ENCODE measurements around the gene CDKN2D.
A peak's percentile ranks its signal among the peaks of the same experiment; 100 is the strongest.
"Not testable (repeated sequence)": the region's sequence is repeated elsewhere in the genome, so short reads cannot be mapped to it uniquely, and the experiment has no call there.

Gene CDKN2D

DNA sequence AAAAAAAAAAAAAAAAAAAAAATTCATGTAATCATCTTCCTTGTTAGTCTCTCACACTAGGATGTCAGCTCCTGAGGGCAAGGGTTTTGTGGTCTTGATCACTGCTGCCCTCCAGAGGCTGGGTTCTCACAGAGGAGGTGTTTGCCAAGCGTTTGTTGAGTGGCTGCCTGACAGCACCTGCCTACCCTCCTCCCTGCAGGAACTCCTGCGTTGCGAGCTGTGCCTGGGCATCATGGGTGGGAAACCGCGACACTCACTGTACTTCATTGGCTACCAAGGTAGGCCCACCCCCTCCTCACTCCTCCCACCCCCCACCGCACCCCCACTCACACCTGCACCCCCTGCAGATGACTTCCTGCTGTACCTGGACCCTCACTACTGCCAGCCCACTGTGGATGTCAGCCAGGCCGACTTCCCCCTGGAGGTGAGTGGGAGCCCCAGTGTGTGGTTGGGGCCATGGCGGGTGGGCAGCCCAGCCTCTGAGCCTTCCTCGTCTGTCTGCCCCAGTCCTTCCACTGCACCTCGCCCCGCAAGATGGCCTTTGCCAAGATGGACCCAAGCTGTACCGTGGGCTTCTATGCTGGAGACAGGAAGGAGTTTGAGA, 17.0 kb downstream of the CDKN2D start:
- DNase-seq, result peak; percentile 33

- DNase-seq, result not testable (repeated sequence)
These were observed 17.8 kb downstream of the CDKN2D start for GRCh38 chr19:10551006-10551405.

DNA sequence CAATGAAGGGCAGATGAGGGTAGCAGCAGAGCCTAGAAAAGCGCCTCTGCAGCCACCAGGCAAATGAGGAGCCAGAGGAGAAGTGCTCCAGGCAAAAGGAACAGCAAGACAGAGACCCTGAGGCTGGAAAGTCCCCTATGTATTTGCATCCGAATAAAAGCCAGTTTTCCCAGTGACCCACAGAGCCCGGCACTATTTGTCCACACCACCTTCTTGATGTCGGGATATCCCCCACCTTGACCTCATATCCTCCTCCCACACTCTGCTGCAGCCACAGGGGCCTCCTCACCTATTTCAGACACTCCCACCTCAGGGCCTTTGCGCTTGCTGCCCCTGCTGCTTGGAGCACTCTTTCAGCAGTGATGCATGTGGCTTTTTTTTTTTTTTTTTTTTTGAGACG, 18.4 kb downstream of the CDKN2D start:
- no peak for DNase-seq

DNA sequence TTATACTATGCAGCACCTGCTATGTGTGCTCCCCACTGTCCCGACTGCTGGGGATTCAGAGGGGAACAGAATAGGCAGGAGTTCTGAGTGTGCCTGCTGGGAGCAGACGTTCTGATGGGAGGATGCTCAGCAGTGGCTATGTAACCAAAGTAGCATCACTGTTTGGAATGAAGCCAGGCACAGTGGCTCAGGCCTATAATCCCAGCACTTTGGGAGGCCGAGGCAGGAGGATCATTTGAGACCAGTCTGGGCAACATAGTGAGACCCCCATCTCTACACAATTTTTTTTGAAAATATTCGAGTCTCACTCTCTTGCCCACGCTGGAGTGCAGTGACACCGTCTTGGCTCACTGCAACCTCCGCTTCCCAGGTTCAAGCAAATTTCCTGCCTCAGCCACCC, 19.0 kb downstream of the CDKN2D start:
- DNase-seq, result no peak

DNA sequence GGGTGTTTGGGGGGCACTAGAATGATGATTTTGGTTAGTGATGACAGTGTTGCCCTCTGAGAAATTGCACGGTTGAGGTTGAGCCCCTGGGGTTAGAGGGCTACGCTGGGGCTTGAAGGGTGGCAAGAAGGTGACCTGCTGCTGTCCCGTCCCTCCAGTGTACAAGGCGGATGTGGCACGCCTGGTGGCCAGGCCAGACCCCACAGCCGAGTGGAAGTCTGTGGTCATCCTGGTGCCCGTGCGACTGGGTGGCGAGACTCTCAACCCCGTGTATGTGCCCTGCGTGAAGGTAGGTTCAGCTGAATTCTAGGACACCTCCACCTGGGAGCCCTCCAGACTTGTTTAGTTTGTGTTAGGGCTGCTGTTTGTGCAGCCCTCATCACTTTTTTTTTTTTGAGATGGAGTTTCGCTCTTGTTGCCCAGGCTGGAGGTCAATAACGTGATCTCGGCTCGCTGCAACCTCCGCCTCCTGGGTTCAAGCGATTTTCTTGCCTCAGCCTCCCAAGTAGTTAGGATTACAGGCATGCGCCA, 20.0 kb downstream of the CDKN2D start:
- no peak for DNase-seq

DNA sequence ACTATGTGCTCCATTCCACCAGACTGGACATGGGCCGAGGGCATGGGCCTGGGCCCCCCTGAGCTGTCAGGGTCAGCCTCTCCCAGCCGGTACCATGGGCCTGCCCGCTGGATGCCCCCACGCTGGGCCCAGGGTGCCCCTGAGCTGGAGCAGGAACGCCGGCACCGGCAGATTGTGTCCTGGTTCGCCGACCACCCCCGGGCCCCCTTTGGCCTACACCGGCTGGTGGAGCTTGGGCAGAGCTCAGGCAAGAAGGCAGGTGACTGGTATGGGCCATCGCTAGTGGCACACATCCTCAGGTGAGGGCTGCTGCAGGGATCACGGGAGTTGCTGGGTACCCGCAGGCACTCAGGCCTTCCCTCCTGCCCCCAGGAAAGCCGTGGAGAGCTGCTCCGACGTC, 22.0 kb downstream of the CDKN2D start:
- DNase-seq, result no peak

DNA sequence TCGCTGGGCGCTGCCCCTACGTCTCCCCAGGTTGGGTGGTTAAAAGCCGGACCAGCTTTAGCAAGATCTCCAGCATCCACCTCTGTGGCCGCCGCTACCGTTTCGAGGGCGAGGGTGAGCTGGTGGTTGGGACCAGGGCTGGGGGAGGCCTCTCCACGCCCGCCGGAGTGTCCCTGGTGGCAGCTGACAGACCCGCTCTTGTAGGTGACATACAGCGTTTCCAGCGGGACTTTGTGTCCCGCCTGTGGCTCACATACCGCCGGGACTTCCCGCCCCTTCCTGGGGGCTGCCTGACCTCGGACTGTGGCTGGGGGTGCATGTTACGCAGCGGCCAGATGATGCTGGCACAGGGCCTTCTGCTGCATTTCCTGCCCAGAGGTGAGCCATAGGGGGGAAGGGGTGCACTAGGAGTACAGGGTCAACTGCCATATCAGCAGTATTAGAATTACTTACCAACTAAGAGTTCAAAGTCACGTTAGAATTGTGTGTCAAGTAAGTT, 24.0 kb downstream of the CDKN2D start:
- no peak for DNase-seq

DNA sequence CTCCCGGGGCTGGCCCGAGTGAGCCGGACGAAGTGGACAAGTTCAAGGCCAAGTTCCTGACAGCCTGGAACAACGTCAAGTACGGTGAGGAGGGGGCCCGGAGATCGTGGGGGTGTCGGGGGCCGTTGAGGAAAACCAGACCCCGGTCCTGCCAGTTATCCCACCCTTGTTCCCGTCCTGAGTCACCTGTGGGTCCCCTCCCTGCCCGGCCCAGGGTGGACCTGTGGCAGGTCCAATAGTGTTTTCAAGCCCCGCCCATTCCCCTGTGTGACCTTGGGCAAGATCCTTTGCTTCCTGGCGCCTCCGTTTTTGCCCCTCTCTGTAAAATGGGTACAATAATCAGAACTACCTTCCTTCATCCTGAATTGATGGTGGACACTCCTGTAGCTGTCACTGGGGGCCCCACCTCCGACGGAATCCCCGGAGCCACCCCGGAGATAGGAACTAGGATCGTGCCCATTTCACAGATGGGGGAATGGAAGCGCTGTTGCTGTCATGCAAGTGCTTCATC, 24.5 kb downstream of the CDKN2D start:
- DNase-seq, result no peak

GRCh38 chr19:10543420-10544241, 25.1 kb downstream of the CDKN2D start, which contains the start of gene ATG4D:
ATG4D (plus strand) TSS chr19:10543904; CDS start chr19:10544091, 187 bp downstream.
- DNase-seq, result peak; percentile 49

DNA sequence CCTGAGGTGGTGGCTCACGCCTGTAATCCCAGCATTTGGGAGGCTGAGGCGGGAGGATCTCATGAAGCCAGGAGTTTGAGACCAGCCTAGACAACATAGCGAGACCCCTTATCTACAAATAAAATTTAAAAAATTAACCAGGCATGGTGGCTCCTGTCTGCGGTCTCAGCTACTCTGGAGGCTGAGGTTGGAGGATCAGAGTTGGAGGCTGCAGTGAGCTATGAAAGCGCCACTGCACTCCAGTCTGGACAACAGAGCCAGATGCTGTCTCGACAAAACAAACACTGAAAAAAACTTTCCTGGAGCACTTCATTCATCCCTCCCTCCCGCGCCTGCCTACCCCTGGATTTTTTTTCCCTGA, 25.7 kb downstream of the CDKN2D start:
- DNase-seq, result no peak

DNA sequence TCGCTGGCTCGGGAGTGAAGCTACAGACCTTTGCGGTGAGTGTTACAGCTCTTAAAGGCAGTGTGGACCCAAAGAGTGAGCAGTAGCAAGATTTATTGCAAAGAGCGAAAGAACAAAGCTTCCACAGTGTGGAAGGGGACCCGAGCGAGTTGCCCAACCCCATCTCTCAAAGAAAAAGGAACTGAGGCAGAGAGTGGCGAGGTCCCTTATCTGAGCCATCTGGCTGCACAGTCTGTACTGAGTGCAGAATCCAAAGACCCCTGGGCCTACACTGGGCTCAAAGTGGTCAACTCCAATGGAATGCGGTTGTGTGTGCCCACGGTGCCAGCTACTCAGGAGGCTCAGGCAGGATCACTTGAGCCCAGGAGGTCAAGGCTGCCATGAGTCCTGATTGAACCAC, 29.8 kb downstream of the CDKN2D start:
- DNase-seq, result not testable (repeated sequence)

- no peak for DNase-seq
These were observed 30.4 kb downstream of the CDKN2D start for GRCh38 chr19:10538204-10538983.

DNA sequence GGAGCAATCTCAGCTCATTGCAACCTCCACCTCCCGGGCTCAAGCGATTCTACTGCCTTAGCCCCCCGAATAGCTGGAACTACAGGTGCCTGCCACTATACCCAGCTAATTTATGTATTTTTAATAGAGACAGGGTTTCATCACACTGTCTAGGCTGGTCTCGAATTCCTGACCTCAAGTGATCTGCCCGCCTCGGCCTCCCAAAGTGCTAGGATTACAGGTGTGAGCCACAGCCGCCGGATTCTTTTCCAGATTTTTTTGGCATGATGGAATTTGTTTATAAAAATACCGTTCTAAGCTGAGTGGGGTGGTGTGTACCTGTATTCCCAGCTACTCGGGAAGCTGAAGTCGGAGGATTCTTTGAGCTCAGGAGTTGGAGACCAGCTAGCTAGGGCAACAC, 31.1 kb downstream of the CDKN2D start:
- DNase-seq, result no peak

DNA sequence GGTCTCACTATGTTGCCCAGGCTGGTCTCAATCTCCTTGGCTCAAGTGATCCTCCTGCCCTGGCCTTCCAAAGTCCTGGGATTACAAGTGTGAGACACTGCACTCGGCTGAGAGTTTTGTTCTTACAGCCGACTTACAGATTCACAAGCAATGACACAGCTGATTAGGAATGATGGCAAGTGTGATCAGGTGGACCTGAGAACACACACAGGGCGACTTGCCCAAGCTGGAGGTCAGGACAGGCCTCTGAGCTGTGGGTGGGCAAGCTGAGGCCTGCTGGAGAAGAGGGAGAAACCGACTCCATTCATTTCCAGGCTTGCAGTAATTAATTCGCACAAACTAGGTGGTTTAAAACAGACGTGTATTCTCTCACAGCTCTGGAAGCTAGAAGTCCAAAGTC, 33.2 kb downstream of the CDKN2D start:
- no peak for DNase-seq

DNA sequence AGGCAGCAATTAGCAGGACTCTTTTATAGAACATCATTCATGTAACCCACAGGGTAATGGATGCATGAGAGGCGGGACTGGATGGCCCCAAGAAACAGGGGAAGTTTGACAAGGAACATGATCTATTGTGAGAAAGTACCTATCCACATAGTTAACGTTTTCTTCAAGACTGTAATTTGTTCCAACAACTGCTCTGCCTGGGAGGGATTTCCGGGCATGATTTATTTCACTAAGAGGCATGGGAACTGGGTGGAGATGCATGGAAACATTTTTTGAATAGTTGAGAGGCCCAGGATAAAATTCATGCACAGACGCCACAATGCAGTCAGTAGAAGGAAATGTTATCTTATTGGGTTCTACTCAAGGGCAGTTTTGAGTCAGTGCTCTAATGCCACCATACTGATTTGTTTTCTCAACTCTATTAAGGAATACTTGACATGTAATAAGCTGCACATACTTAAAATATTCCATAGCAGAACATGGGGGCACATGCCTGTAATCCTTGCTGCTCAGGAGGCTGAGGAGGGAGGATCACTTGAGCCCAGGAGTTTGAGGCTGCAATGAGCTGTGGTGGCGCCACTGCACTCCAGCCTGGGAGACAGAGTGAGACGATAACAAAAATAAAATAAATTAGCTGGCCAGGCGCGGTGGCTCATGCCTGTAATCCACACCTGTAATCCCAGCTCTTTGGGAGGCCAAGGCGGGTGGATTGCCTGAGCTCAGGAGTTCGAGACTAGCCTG, 35.0 kb downstream of the CDKN2D start:
- peak; percentile 95 for DNase-seq

- no peak for DNase-seq
These were observed 36.3 kb downstream of the CDKN2D start for GRCh38 chr19:10532457-10532856.

DNA sequence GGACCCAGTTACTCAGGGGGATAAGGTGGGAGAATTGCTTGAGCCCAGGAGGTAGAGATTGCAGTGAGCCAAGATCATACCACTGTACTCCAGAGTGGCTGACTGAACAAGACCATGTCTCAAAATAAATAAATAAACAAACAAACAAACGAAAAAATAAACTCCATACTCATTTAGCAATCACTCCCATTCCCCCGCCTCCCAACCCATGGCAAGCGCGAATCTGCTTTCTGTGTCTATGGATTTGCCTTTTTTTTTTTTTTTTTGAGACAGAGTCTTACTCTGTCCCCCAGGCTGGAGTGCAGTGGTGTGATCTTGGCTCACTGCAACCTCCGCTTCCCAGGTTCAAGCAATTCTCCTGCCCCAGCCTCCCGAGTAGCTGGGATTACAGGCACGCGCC, 41.9 kb downstream of the CDKN2D start:
- not testable (repeated sequence) for DNase-seq

GRCh38 chr19:10525636-10526035, 43.1 kb downstream of the CDKN2D start:
- DNase-seq, result no peak

GRCh38 chr19:10523135-10523636, 45.6 kb downstream of the CDKN2D start:
- DNase-seq, result no peak

DNA sequence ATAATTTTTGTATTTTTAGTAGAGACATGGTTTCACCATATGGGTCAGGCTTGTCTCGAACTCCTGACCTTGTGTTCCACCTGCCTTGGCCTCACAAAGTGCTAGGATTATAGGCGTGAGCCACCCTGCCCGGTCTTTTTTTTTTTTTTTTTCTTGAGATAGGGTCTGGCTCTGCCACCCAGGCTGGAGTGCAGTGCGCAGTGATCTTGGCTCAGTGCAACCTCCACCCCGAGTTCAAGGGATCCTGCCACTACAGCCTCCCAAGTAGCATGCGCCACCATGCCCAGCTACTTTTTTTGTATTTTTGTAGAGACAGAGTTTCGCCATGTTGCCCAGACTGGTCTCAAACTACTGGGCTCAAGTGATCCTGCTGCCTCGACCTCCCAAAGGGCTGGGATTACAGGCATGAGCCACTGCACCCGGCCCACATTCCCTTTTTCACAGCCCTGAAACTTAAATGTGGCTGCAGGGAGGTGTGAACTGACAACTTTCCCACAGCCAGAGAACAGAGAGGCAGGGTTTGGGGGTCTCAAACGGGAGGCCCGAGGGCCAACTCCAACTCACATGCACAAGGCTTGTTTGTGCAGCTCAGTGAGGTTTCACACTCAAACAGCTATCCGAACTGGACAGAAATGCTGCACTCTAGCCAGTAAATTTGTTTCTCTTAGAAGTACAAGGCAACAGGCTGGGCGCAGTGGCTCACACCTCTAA, 47.2 kb downstream of the CDKN2D start:
- no peak for DNase-seq

DNA sequence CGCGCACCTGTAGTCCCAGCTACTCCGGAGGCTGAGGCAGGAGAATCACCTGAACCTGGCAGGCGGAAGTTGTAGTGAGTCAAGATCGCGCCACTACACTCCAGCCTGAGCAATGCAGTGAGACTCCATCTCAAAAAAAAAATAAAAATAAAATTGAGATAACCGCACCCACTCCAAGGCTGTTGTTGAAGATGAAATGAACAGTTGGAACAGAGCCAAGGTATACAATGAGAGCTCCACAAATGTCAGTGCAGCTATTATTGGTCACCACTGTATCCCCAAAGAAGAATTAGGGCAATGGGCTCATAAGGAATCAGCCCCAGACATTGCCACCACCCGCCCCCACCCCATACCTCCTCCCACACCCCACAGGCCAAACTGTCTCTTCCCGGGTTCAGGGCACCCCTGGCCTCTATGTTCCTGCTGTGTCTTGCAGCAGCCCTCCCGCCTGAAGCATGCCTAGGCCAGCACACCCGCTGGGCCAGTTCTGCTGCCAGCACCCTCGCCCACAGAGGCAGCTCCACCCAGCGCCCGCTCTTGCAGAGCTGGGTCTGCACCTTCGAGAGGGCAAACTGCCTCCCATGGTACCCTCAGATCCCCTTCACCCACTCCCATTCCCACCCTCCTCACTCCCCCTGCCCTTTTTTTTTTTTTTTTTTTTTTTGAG, 48.0 kb downstream of the CDKN2D start:
- no peak for DNase-seq

All from NCI-H226 (cell line).